ENCODE data around the gene RPL27. TPM values are rescaled to one million over a fixed set of nuclear protein-coding genes. Genes with fewer than 3 reads are reported as not detected.

RPL27 gene
- 2,630 to 3,512 TPM (median 2,993 TPM) in 5 replicates for total RNA-seq (2022; extraction: Qiagen RNA extraction; ENCODE audit: low read depth)

GRCh38 chr17:42997984-42998938 is at the start of gene RPL27:
Gene RPL27 (plus strand): TSS chr17:42998419. CDS start chr17:42998751, 332 bp downstream.

DNA sequence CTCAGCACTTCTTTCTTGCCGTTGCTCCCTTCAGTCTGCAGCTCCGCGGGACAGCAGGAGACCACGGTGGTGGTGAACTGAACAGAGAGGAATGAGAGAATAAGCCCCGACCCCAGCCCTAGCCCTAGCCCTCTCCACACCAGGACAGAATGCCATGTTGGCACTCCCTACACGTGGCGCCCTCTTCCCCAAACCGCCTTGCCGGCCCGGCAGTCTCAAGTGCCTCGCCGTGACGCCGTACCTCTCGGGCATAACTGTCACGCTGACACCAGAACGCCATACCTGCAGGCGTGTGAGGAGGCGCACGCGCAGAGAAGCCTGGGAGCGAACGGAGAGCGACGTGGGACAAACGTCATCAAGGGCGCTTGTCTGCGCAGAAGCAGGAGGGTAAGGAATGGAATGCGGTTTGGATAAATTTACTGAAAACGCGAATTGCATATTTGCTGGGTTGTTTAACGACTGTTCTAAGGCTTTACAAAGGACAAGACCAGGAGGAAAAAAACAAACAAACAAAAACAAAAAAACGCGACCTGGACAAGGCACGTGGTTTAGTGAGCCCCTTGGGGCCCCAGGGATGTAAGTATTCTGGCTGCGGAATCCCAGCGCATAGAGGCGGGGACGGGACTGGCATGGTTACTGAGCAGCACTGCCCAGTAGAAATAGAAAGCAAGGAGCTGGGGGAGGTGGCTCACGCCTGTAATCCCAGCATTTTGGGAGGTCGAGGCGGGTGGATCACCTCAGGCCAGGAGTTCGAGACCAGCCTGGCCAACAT is 33.9 kb upstream of the RPL27 start, which contains the start of gene AARSD1:
Gene AARSD1, minus strand, starts transcription at position 294 of the 772 bp plus-strand sequence. Its CDS starts 14 bp downstream, at position 280.

GRCh38 chr17:42979511-42980273 is 18.5 kb upstream of the RPL27 start, which contains the start of gene PTGES3L:
Gene PTGES3L (minus strand): TSS chr17:42980080. CDS start chr17:42980053, 27 bp downstream.

GRCh38 chr17:42980274-42980765 is 17.9 kb upstream of the RPL27 start, which contains the start of gene RUNDC1:
Gene RUNDC1 (plus strand): TSS chr17:42980565. CDS start chr17:42980577, 12 bp downstream.

DNA sequence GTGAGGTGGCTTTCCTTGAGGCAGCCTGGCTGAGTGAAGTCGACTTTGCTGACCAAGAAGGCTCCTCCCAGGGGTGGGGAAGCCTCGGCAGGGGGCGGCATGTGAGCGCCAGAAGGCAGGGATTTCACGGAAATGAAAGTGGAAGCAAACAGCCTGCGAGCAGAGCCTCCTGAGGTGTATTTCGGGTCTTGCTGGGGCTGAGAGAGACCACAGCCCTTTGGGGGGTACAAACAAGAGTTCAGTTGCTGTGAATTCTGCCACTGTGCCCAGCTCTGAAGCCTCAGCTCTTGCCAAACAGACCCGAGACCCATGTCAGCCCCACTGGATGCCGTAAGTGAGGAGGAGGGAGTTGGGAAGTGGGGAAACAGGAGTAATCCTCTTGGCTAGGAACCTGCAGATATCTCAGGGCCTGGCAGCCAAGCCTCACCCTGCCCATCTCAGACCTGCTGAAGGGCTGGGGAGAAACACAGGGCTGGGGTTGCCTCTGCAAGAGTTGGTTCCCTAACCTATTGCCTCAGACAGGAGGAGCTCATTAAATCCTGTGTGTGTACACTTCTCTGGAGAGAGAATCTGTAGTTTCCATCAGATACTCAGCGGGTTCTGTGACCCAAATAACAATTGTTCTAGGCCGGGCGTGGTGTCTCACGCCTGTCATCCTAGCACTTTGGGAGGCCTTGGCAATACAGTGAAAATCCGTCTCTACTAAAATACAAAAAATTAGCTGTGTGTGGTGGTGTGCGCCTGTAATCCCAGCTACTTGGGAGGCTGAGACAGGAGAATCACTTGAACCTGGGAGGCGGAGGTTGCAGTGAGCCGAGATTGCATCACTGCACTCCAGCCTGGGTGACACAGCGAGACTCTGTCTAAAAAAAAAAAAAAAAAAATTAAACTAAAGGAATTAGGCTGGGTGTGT is 8.7 kb downstream of the RPL27 start, which contains the start of gene IFI35:
Gene IFI35, plus strand, starts transcription at position 146 of the 913 bp plus-strand sequence. Its CDS starts 164 bp downstream, at position 310.

GRCh38 chr17:43021741-43022512 is 23.7 kb downstream of the RPL27 start, which contains the start of gene VAT1:
Gene VAT1 (minus strand): TSS chr17:43022385. CDS start chr17:43022322, 63 bp downstream.

GRCh38 chr17:43024407-43025289 is 26.4 kb downstream of the RPL27 start, which contains the start of gene RND2:
Gene RND2 (plus strand): TSS chr17:43025231. CDS start chr17:43025348, 117 bp downstream.

Other genes starting within 250 kb of the RPL27 start
- 0.74 to 1.3 TPM (median 0.88 TPM) in 4 of 5 replicates, not detected in the other for gene RAMP2, start 237.2 kb upstream of the RPL27 start, total RNA-seq (2022; extraction: Qiagen RNA extraction; ENCODE audit: low read depth)
- 118 to 129 TPM (median 121 TPM) in 5 replicates for gene VPS25, start 225.0 kb upstream of the RPL27 start, total RNA-seq (2022; extraction: Qiagen RNA extraction; ENCODE audit: low read depth)
- 0.47 to 2.3 TPM (median 1.7 TPM) in 5 replicates for gene WNK4, start 217.8 kb upstream of the RPL27 start, total RNA-seq (2022; extraction: Qiagen RNA extraction; ENCODE audit: low read depth)
- gene COA3, start 199.7 kb upstream of the RPL27 start, total RNA-seq (2022; extraction: Qiagen RNA extraction; ENCODE audit: low read depth): 92.1 to 146 TPM (median 129 TPM) in 5 replicates
- gene CNTD1, start 199.6 kb upstream of the RPL27 start, total RNA-seq (2022; extraction: Qiagen RNA extraction; ENCODE audit: low read depth): 0.18 TPM in 1 of 5 replicates, not detected in the others
- 73.4 to 105 TPM (median 80.8 TPM) in 5 replicates for gene BECN1, start 174.1 kb upstream of the RPL27 start, total RNA-seq (2022; extraction: Qiagen RNA extraction; ENCODE audit: low read depth)
- 235 to 258 TPM (median 245 TPM) in 5 replicates for gene PSME3, start 165.0 kb upstream of the RPL27 start, total RNA-seq (2022; extraction: Qiagen RNA extraction; ENCODE audit: low read depth)
- 1.1 to 2.5 TPM (median 1.9 TPM) in 5 replicates for gene AOC2, start 153.8 kb upstream of the RPL27 start, total RNA-seq (2022; extraction: Qiagen RNA extraction; ENCODE audit: low read depth)
- gene AOC3, start 147.2 kb upstream of the RPL27 start, total RNA-seq (2022; extraction: Qiagen RNA extraction; ENCODE audit: low read depth): 1.1 to 2.5 TPM (median 1.2 TPM) in 5 replicates
- gene G6PC1, start 97.6 kb upstream of the RPL27 start, total RNA-seq (2022; extraction: Qiagen RNA extraction; ENCODE audit: low read depth): not detected in 5 replicates
- gene AARSD1, start 34.0 kb upstream of the RPL27 start, total RNA-seq (2022; extraction: Qiagen RNA extraction; ENCODE audit: low read depth): 55.2 to 67.7 TPM (median 59.1 TPM) in 5 replicates
- gene PTGES3L, start 18.3 kb upstream of the RPL27 start, total RNA-seq (2022; extraction: Qiagen RNA extraction; ENCODE audit: low read depth): 0.69 to 1.2 TPM (median 0.74 TPM) in 5 replicates
- gene RUNDC1, start 17.9 kb upstream of the RPL27 start, total RNA-seq (2022; extraction: Qiagen RNA extraction; ENCODE audit: low read depth): 18.0 to 23.7 TPM (median 21.3 TPM) in 5 replicates
- gene IFI35, start 8.4 kb downstream of the RPL27 start, total RNA-seq (2022; extraction: Qiagen RNA extraction; ENCODE audit: low read depth): 16.0 to 22.6 TPM (median 19.8 TPM) in 5 replicates
- gene VAT1, start 24.0 kb downstream of the RPL27 start, total RNA-seq (2022; extraction: Qiagen RNA extraction; ENCODE audit: low read depth): 202 to 253 TPM (median 231 TPM) in 5 replicates
- 0.13 to 0.25 TPM (median 0.16 TPM) in 4 of 5 replicates, not detected in the other for gene RND2, start 26.8 kb downstream of the RPL27 start, total RNA-seq (2022; extraction: Qiagen RNA extraction; ENCODE audit: low read depth)
- gene BRCA1, start 126.9 kb downstream of the RPL27 start, total RNA-seq (2022; extraction: Qiagen RNA extraction; ENCODE audit: low read depth): 25.7 to 31.2 TPM (median 28.2 TPM) in 5 replicates
- gene NBR1, start 172.8 kb downstream of the RPL27 start, total RNA-seq (2022; extraction: Qiagen RNA extraction; ENCODE audit: low read depth): 31.8 to 47.2 TPM (median 41.3 TPM) in 5 replicates
- gene TMEM106A, start 213.5 kb downstream of the RPL27 start, total RNA-seq (2022; extraction: Qiagen RNA extraction; ENCODE audit: low read depth): 0.80 to 1.8 TPM (median 0.97 TPM) in 5 replicates
- gene CCDC200, start 230.2 kb downstream of the RPL27 start, total RNA-seq (2022; extraction: Qiagen RNA extraction; ENCODE audit: low read depth): not detected in 5 replicates
- not detected in 5 replicates for gene RNU2-1, start 235.6 kb downstream of the RPL27 start, total RNA-seq (2022; extraction: Qiagen RNA extraction; ENCODE audit: low read depth)

Measured in A549 treated with ZK216348 at 1 μM for 4 hours (cell line).